Fibroblast of mammary gland (primary cell): ENCODE data around the gene SYT6.

Experiments used
- DNase-seq: peaks from one replicate; pipeline ENCODE4 v3.0.0-alpha.2; 2010; ENCODE audit warnings: low read depth
- H3K4me3 ChIP-seq: 2 replicates; pipeline ENCODE4 v1.5.1; 2011; ENCODE audit warnings: low read depth, mild to moderate bottlenecking, low read length, moderate library complexity; ENCODE audit not compliant: control insufficient read depth
- TF ChIP-seq, protein P1 (sequence below): conservative IDR thresholded peaks from 2 replicates; pipeline ENCODE4 v1.5.1; 2011; ENCODE audit warnings: low read depth, low read length, inconsistent platforms; ENCODE audit not compliant: control insufficient read depth, insufficient read depth

The SYT6 gene

DNA sequence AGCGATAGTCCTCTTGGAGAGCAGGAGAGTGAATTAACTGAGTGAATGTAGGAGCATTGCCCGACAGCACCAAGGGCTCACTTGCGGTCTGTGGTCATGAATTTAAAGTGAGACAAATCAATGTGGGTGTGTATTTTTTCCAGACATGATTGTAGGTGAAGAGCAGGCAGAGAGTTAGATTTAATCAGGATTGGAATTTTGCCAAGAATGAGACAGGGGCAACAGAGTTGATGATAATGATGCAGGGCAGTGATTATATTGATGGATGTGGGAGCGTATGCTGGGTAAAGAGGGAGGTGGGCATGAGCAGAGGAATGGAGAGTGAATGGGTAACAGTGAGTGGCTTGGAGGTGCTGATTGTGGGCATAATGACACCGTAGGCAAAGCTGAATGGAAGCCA, 20.0 kb upstream of the SYT6 start:
- DNase-seq, result no peak
- TF ChIP-seq, protein P1, sequence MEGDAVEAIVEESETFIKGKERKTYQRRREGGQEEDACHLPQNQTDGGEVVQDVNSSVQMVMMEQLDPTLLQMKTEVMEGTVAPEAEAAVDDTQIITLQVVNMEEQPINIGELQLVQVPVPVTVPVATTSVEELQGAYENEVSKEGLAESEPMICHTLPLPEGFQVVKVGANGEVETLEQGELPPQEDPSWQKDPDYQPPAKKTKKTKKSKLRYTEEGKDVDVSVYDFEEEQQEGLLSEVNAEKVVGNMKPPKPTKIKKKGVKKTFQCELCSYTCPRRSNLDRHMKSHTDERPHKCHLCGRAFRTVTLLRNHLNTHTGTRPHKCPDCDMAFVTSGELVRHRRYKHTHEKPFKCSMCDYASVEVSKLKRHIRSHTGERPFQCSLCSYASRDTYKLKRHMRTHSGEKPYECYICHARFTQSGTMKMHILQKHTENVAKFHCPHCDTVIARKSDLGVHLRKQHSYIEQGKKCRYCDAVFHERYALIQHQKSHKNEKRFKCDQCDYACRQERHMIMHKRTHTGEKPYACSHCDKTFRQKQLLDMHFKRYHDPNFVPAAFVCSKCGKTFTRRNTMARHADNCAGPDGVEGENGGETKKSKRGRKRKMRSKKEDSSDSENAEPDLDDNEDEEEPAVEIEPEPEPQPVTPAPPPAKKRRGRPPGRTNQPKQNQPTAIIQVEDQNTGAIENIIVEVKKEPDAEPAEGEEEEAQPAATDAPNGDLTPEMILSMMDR, result no peak
- H3K4me3 ChIP-seq, result no peak overlapping the region

DNA sequence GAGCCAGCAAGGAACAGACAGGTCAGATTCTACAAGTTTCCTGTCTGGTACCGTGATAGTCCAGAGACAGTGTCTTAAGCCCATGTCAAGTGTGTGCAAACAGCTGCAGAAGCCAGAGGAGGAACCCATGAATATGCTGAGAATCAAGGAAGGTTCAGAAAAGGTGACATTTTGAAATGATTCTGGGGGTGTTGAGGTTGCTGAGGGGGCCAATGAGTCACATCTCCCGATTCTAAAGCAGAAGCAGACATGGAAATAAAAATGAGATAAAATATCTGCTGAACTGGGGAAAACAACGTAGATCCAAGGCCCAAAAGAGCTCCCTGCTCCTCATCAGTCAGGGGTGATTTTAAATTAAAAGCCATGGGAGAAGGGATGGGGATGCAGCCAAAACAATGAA, 15.8 kb upstream of the SYT6 start:
- H3K4me3 ChIP-seq, result no peak overlapping the region
- TF ChIP-seq, protein P1, result no peak
- DNase-seq, result no peak

DNA sequence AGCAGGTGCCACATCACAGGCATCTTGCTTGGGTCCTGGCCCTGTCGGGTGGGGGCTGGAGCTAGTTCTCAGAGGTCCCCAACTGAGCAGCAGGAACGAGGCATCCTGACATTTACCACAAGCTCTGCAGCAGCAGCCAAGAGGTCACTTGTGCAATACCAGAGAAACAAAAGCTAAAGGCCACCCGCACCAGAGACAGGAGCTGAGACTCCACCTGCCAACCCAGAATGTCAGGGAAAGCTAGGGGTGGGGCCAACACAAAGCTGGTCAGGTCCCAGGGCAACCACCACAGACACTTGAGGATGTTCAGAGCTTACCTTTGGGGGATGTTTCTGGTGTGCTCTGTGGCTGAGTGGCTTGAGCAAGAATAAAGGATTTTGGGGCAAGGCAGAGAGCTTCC, 13.6 kb upstream of the SYT6 start:
- no peak overlapping the region for H3K4me3 ChIP-seq
- DNase-seq, result no peak
- TF ChIP-seq, protein P1, result no peak

DNA sequence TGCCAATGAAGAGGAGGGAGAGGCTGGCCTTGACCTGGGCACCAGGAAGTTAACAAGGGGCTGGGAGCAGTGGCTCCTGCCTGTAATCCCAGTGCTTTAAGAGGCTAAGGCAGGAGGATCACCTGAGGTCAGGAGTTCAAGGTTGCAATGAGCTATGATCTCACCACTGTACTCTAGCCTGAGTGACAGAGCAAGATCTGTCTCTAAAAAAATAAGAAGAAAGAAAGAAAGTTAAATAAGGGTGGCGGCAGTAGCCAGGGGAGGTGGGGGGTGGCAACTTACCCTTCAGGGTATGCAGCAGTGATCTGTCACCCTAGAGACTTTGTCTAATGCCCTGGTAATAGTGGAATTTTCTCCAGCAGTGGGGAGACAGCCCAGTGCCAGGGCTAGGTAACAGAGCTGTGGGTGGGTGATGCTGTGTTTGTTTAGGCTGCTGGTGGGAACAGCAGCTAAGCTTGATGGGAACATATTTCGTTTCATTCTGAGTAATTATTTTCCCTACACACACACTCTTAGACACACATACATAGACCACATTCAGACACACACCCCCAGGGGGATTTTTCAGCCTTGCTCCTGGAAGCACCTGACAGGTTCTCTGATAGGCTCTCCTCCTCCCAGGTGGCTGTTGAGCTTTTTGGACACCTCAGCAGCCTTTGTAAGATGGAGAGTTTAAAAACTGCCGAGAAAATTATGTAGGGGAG, 11.3 kb upstream of the SYT6 start:
- no peak overlapping the region for H3K4me3 ChIP-seq

DNA sequence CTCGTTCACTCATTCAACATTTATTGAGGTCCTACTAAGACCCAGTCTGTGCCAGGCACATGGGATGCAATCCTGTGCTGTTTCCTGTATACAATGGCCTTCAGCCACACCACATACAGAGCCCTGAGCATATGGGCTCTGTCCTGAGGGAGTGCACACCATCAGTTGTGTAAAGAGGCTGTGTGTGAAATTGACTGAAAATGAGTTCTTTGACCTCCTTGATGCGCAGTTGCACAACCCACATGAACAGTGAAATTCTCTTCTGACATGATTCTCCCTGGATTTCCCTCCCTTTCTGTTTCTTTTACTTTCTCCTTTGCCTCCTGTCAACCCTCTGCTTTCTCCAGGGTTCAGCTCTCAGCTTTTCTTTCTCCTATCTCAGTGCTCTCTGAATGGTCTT, 6.3 kb upstream of the SYT6 start:
- TF ChIP-seq, protein P1, result no peak
- H3K4me3 ChIP-seq, result no peak overlapping the region
- no peak for DNase-seq

More for the DNA sequence above, 11.3 kb upstream of the SYT6 start:
- TF ChIP-seq, protein P1, result no peak
- DNase-seq, result no peak

DNA sequence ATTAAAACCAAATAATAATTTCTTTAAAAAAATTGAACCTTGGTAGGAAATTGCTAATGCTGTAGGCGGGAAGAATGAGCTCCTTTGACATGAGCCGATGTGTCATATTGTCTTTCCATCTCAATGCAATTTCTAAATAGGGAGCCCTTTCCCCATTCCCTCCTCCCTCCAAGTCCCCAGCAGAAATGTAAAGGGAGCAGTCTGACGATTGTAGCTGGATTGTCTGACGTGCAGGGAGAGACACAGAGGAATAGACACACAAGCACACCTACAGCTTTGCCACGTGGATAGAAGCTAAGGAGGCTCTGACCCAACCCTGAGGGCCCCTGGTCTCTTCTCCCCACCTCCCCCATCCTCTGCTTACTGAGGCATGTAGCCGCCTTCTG, 3.6 kb upstream of the SYT6 start:
- TF ChIP-seq, protein P1, result no peak
- no peak overlapping the region for H3K4me3 ChIP-seq
- no peak for DNase-seq
